ENCODE results near the gene CEP76. TPM values are rescaled to one million over a fixed set of nuclear protein-coding genes. Genes with fewer than 3 reads are reported as not detected.

The CEP76 gene
- polyA plus RNA-seq, 1 of the 3 experiments (the other 2 are of a cell fraction), result 6.4 TPM

- H3K4me1 ChIP-seq (ENCODE audit: control insufficient read depth in 1 of 2, insufficient read depth in 2 of 2, low read depth in 1 of 2, low read length in 1 of 2), result no peaks in the 10 kb centered on the region; a peak in 1 of 4 replicates
- peaks cover 47 to 64% of the 10 kb centered on the region in 2 experiments for H3K36me3 ChIP-seq (replicated peaks in 1 of 2; ENCODE audit: control insufficient read depth in 1 of 2, insufficient read depth in 2 of 2, low read length in 1 of 2)
- no peak overlapping the region for H3K9ac ChIP-seq
- H2AFZ ChIP-seq (ENCODE audit: low read depth), result no peak overlapping the region
- H3K79me2 ChIP-seq (ENCODE audit: insufficient read depth), result no peaks in the 10 kb centered on the region; the same call in 1 of the 2 replicates
- WGBS (ENCODE audit: low lambda C conversion rate), result 83% methylated on average over 7 of the region's 7 CpGs
- H3K4me3 ChIP-seq (ENCODE audit: low read depth in 2 of 2, low read length in 1 of 2), result no peak overlapping the region
- H3F3A ChIP-seq (replicated peaks; ENCODE audit: insufficient read depth), result peaks cover 5% of the 10 kb centered on the region
- no peak overlapping the region for H3K27ac ChIP-seq (ENCODE audit: low read depth in 2 of 2, low read length in 1 of 2)
- H3K27me3 ChIP-seq (ENCODE audit: insufficient read depth), result no peaks in the 10 kb centered on the region
- ChIA-PET POLR2A (interaction anchor here (0.6 to 1.1 kb wide), 2 partner anchors 20 to 23 kb away, joined by 3 to 4 read pairs; partner anchors contain the start of genes CEP76 and PSMG2), CTCF (interaction anchor here (0.8 to 7.0 kb wide), 6 partner anchors 15 to 437 kb away, joined by 3 to 175 read pairs (median 6); no protein-coding TSS in a partner anchor)
- no peaks in the 10 kb centered on the region for H3K9me2 ChIP-seq
- TF ChIP-seq MXI1 (IDR thresholded peaks at IDR 0.05; ENCODE audit: low read depth, low read length), result no peak
- TF ChIP-seq GATA2 (CRISPR knock-in tag; IDR thresholded peaks at IDR 0.05), result no peak
- TF ChIP-seq SMC3 (IDR thresholded peaks at IDR 0.05; ENCODE audit: low read depth, low read length), result no peak
- no peak for TF ChIP-seq SIN3A (IDR thresholded peaks at IDR 0.05; ENCODE audit: borderline replicate concordance, low read depth, low read length)
- no peak for TF ChIP-seq FOXM1 (IDR thresholded peaks at IDR 0.05; ENCODE audit: low read depth)
- TF ChIP-seq YY1 (IDR thresholded peaks at IDR 0.05; ENCODE audit: low read depth), result no peak
- TF ChIP-seq NFIC (IDR thresholded peaks at IDR 0.05; ENCODE audit: borderline replicate concordance), result no peak
- TF ChIP-seq ZBTB33 (IDR thresholded peaks at IDR 0.05; ENCODE audit: borderline replicate concordance, low read depth), result no peak
- TF ChIP-seq TCF12 (IDR thresholded peaks at IDR 0.05), result no peak
- no peak for DNase-seq
- H3K4me2 ChIP-seq, result no peak overlapping the region
- H4K20me1 ChIP-seq (ENCODE audit: insufficient read depth), result no peaks in the 10 kb centered on the region
- no peaks in the 10 kb centered on the region for H3K9me3 ChIP-seq
Observed at GRCh38 chr18:12722731-12723130, 20.2 kb upstream of the CEP76 start.

- no peak for DNase-seq
- Histone ChIP-seq H3K4me2 (no peak overlapping the region), H3K36me3 (replicated peaks in 1 of 2; ENCODE audit: control insufficient read depth in 1 of 2, insufficient read depth in 2 of 2, low read length in 1 of 2) (peaks cover 52 to 73% of the 10 kb centered on the region in 2 experiments), H3K4me3 (ENCODE audit: low read depth in 2 of 2, low read length in 1 of 2) (no peak overlapping the region), H4K20me1 (ENCODE audit: insufficient read depth) (no peaks in the 10 kb centered on the region), H3K9me2 (no peaks in the 10 kb centered on the region), H3K9ac (no peak overlapping the region), H3K27me3 (ENCODE audit: insufficient read depth) (no peaks in the 10 kb centered on the region), H3K27ac (ENCODE audit: low read depth in 2 of 2, low read length in 1 of 2) (no peak overlapping the region), H3K9me3 (no peaks in the 10 kb centered on the region), H3K79me2 (ENCODE audit: insufficient read depth) (peaks cover 4% of the 10 kb centered on the region; the same call in 1 of the 2 replicates), H2AFZ (ENCODE audit: low read depth) (no peak overlapping the region), H3K4me1 (ENCODE audit: control insufficient read depth in 1 of 2, insufficient read depth in 2 of 2, low read depth in 1 of 2, low read length in 1 of 2) (no peaks in the 10 kb centered on the region), H3F3A (replicated peaks; ENCODE audit: insufficient read depth) (peaks cover 5% of the 10 kb centered on the region)
- ChIA-PET CTCF (interaction anchor here (1.2 to 7.0 kb wide), 4 partner anchors 8 to 438 kb away, joined by 3 to 175 read pairs (median 4); no protein-coding TSS in a partner anchor), POLR2A (no interaction called here)
- 94% methylated on average over 5 of the region's 5 CpGs for WGBS (ENCODE audit: low lambda C conversion rate)
- TF ChIP-seq TCF12 (IDR thresholded peaks at IDR 0.05) (no peak), POLR2AphosphoS5 (IDR thresholded peaks at IDR 0.05; ENCODE audit: low read depth, low read length) (no peak), TAF1 (IDR thresholded peaks at IDR 0.05; ENCODE audit: borderline replicate concordance, low read depth, low read length) (no peak), JUND (IDR thresholded peaks at IDR 0.05) (no peak), MAX (IDR thresholded peaks at IDR 0.05; ENCODE audit: low read depth) (no peak), GABPA (IDR thresholded peaks at IDR 0.05; ENCODE audit: low read depth) (no peak), GATA2 (CRISPR knock-in tag; IDR thresholded peaks at IDR 0.05) (no peak), EZH2phosphoT487 (IDR thresholded peaks at IDR 0.05; ENCODE audit: borderline replicate concordance, low read depth) (no peak), SIN3A (IDR thresholded peaks at IDR 0.05; ENCODE audit: borderline replicate concordance, low read depth, low read length) (no peak), CTCF (IDR thresholded peaks at IDR 0.05) (no peak), RCOR1 (IDR thresholded peaks at IDR 0.05; ENCODE audit: low read length) (no peak), MEF2A (IDR thresholded peaks at IDR 0.05; ENCODE audit: borderline replicate concordance, low read depth) (no peak), EP300 (IDR thresholded peaks at IDR 0.05; ENCODE audit: borderline replicate concordance in 1 of 2, low read depth in 1 of 2, low read length in 1 of 2) (no peak), CHD2 (IDR thresholded peaks at IDR 0.05; ENCODE audit: low read length, partially characterized antibody) (no peak)
Observed at GRCh38 chr18:12721495-12722275, 19.2 kb upstream of the CEP76 start.
